HG03457 (cell line): Measurements from ENCODE around the gene RASIP1.

ENCODE experiments used
- ATAC-seq: cut with Tn5 transposase; IDR thresholded peaks from one replicate; pipeline ENCODE4 v1.9.1; 2021; ENCODE audit warnings: moderate number of reproducible peaks; ENCODE audit not compliant: unreplicated experiment

RASIP1 gene

DNA sequence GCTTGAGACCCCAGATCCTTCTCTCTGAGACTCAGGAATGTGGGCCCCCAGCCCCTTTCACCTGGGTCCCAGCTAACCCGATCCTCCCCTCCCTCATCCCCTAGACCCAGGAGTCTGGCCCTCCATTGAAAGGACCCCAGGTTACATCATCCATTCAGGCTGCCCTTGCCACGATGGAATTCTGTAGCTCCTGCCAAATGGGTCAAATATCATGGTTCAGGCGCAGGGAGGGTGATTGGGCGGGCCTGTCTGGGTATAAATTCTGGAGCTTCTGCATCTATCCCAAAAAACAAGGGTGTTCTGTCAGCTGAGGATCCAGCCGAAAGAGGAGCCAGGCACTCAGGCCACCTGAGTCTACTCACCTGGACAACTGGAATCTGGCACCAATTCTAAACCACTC, 15.4 kb upstream of the RASIP1 start:
- ATAC-seq, result no peak

DNA sequence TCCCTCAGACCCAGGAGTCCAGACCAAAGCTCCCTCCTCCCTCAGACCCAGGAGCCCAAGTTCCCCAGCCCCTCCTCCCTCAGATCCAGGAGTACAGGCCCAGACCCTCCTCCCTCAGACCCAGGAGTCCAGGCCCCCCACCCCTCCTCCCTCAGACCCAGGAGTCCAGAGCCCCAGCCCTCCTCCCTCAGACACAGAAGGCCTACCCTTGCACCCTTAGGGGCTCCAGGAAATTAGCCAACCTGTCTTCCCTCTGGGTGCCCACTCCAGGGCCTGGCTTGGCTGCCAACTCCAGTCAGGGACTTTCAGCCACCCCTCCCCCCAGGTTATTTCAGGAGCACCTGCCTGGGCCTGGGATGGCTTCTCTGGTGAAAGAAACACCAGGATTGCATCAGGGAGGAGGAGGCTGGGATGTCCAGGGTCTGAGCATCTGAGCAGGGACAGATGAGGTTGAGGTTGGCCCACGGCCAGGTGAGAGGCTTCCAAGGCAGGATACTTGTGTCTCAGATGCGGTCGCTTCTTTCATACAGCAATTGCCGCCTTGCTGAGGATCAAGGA, 14.8 kb upstream of the RASIP1 start, which contains the start of gene FGF21:
Gene FGF21 (plus strand): TSS at position 441 of the 558 bp plus-strand sequence. CDS start 713 bp downstream, outside the sequence.
- ATAC-seq, result no peak

DNA sequence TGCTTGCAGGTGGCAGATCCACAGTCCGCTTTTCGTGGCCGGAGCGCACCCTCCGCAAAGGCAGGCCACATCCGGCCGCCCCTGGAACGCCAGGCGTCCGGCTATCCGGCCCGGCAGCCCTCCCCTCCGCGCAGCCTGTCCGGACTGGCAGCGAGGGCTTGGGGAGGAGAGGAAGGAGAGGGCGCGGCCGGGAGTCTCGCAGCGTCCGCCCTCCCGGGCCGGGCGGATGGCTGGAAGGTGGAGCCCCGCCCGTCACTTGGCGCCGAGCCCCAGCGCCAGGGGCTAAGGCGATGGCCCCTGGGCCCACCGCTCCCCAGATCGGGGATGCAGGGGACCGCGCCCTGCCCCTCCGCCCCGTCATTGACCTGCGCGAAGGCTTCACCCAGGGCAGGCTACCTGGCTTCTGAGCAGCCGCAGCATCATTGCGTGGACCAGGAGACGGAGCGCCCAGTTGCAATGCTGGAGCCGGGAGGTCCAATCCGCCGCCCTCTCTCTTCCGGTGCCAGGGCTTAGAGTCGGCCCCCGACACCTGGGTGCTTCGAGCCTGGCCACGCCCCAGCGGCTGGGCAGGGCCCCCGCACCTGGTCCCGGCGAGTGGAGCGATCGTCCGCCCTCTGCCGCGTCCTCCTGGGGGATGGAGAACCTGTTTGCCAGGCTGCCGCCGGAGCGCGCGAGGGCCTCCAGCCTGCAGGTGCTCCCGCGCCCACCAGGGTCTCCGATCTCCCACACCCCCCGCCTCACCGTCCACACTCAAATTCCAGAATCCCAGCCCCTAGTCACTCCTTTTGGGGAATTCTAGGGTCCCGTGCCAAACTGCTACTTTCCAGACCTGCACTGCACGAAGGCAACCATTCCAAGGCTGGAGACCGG, 12.3 kb upstream of the RASIP1 start, which contains the start of gene FUT1:
Gene FUT1 (minus strand): TSS at position 146 of the 870 bp plus-strand sequence. CDS start 1,360 bp downstream, outside the sequence.
- no peak for ATAC-seq

DNA sequence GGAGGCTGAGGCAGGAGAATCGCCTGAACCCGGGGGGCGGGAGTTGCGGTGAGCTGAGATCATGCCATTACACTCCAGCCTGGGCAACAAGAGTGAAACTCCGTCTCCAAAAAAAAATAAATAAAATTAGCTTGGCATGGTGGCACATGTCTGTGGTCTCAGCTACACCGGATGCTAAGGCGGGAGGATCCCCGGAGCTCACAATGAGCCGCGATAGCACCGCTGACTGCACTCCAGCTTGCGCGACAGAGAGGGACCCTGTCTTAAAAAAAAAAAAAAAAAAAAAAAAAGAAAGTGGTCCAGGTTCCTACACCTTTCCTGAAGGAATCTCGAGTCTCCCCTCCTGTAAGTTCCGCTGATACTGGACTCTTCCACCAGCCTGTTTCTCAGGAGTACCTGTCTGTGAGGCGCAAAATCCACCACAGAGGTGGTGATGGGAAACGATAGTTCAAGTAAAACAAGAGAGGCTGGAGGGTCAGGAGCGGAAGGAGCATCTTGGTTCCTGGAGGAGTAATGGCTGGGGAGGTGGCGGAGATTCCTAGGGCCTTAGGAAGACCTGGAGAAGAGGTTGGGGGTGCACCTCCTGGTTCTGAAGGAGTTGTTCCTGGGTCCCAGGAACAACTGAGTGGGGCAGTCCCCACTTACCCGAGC, 11.6 kb upstream of the RASIP1 start:
- no peak for ATAC-seq

DNA sequence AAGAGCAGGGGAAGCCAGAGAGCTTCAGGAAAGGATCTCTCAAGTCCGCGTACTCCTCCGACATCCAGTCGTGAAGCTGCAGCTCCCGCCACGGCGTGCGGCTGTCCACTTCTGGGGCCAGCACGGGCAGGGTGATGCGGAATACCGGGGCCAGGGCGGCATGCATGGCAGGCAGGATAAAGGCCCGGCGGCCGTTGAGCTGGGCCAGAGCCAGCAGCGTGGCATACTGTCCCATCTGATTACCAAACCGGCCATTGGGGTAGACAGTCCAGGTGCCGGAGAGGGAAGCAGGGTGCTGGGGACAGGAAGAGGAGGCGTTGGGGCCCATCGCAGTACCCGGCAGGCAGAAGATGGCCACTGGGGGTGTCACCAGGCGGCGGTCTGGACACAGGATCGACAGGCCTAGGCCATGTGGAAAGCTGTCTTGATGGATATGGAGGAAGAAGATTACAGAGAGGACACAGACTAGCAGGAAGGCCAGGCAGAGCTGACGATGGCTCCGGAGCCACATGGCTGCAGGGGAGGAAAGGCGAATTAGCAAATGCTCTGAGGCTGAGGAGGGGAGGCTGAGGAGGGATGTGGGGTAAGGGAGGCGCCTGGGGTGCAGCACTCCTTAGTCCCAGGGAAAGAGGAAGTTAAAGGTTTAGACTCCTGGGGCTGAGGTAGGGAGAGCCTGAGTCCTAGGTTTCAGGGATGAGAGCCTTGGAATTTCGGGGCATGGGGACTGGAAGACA, 10.5 kb upstream of the RASIP1 start:
- ATAC-seq, result no peak

DNA sequence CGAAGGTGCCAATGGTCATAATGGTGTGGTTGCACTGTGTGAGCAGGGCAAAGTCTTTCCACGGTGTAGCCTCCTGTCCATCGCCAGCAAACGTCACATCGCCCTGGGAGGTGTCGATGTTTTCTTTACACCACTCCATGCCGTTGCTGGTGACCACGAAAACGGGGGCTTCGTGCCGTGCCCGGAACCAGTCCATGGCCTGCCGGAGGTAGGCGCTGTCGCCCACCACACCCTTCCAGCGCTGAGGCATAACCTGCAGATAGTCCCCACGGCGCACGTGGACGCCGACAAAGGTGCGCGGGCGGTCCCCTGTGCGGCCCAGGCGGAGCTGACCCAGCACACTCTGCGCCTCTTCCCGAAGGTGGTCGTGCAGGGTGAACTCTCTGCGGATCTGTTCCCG, 9.9 kb upstream of the RASIP1 start:
- ATAC-seq, result no peak

DNA sequence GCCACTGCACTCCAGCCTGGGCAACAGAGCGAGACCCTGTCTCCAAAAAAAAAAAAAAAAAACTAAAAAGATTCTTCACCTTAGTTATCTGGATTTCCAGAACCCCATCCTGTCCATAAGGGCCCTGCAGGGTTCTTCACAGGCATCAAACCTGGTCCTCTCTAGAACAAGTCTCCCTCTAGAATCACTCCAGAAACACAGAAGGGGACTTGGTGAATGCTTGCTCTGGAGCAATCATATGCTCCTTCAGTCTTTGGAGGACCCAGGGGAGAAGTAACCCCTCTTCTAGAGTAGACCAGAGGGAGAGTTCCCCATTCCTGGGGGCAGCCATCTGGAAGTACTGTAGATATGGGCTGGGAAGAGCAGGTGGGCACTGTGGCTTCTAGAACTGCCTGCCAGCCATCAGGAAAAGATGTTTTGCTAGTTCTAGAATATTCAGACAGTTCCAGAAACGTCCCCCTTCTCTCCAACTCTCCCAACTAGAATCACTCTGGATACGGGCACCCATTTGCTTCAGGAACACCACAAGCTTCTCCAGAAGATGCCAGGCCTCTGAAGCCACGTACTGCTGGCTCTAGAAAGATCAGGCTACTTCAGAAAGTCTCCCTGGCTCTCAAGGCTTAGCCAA, 9.3 kb upstream of the RASIP1 start:
- no peak for ATAC-seq

DNA sequence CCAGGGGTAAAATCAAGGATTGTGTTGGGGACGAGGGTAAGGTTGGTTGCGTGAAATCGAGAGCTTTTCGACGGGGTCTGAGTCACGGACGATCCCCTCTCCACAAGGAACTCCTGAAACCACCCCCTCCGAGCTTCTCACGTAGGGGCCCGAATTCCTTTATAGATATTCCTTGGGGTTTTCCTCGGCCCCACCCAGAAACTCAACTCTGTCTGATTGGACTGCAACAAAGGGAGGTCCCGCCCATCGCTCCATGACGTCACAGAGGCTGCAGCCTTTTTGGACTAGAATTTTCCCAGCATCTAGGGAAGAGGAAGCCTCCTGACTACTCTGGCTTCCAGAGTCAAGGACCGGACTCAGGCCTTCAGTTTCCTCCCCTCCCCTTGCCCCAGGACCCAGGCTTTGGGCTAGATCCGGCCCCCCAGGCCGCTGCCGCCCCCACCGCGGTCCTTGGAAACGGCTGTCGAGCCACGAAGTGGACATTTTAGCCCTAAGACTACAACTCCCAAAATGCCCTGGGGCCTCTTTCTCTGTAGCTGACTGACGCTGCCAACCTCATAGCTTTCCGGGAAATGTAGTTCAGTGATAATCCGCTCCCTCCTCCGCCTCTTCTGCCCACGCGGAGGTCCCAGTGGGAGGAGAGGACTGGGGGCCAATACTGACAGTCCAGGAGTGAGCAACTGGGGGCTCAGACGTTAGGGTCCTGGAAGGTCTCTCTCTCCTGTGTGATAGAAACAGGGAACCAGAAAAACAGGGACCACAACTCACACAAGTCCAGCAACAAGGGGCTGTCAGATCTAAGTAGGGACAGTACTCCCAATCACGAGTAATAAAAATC, 6.5 kb upstream of the RASIP1 start, which contains the start of gene IZUMO1:
Gene IZUMO1 (minus strand): TSS at position 172 of the 838 bp plus-strand sequence. CDS start 1,050 bp downstream, outside the sequence.
- ATAC-seq, result no peak

DNA sequence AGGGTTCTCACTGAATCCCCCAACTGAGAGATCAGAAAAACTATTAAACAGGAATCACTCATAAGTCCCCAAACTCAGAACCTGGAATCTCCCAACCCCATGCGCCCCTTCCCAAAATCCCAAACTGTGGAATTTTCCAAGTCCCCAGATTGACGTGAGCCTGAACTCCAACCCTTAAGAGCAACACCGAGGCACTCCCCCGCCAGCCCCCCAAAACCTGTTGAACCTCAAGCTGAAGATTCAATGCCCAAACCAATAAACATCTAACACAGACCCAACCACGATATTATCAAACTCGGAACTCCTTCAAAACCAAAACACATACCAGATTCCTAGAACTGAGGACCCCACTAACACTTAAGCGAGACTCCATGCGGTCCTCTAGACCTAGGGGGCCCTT, 5.7 kb upstream of the RASIP1 start:
- ATAC-seq, result no peak

DNA sequence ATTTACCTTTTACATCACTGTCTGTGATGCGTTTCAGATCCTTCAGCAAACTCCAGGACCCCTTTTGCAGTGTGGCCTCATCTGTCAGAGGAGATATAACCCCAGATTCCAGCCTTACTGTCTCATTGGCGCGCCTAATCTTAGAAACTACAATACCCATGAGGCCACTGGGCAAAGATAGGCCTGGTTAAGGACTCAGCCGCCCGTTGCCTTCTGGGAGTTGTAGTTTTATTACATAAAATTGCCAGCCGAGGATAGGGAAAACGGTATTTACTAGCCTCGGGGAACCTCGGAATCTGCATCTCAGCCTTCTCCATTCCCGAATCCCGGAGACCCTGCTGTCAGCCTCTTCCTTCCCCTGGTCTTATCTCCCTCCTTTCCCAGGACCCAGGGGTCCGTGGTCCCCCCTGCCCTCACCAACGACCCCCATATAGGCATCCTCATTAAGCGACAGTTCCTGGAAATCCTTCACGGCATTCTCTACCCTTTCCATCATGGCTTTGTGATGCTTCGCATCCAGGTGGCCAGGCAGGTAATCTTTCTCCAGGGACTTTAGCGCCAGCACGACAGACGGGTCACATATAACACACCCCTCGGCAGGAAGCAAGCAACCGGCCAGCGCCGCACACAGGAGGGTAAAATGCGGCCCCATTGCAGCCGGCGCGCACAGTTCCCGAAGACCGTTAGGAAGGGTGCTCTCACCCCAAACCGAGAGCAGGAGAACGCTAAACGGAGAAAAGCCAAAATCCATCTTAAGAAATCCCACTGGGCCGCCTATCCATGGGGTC, 5.0 kb upstream of the RASIP1 start:
- no peak for ATAC-seq

DNA sequence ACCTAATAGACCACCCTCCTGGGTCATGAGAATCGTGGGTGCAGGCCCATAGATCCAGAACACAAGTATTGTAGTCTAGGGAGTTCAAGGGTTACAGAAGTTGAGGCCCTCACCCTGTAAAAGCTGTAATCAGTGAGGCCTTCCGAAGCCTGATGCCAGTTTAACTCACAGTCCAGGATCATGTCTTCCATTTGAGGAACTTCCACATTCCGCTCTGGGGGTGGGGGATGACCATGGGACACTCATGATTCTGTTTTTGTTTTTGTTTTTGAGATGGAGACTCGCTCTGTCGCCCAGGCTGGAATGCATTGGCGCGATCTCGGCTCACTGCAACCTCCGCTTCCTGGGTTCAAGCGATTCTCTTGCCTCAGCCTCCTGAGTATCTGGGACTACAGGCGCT, 1.7 kb upstream of the RASIP1 start:
- no peak for ATAC-seq

DNA sequence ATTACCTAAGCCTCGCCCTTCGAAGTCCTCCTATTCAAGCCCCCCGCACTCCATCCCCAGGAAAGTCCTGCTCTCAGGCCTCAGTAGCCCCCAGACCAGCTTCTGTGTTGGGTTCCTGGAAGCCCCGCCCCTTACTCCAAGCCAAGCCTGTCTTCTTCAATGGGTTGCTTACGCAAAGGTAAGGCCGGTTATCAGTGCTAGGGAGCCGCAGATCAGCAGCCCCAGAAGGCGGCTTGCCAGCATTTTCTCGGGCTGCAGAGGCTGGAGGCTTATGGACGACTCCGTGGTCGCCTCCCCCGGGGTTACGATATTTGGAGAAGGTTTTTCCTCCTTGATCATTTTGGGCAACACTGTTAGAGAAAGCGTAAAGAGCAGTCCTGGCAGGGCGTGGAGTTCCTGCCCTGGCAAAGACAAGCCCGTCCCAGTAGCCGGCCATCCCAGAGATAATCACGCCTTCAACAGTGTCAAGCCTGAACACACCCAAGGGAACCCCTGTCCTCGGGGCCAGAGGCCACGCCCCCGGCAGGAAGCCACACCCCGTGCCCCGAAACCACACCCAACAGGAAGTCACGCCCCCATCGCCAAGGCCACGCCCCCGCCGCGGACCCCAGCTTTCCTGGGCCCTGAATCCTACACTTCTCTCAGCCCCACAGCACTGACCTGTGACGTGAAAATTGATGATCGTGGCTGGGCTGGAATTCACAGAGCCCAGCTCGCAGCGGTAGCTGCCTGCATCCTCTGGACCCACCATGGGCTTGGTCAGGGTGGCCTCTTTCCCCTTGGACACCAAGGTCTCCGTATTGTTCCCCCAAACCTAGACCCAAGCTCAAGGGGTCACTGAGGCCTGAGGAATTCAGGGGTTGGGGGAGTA, 954 bp upstream of the RASIP1 start:
- ATAC-seq, result no peak

DNA sequence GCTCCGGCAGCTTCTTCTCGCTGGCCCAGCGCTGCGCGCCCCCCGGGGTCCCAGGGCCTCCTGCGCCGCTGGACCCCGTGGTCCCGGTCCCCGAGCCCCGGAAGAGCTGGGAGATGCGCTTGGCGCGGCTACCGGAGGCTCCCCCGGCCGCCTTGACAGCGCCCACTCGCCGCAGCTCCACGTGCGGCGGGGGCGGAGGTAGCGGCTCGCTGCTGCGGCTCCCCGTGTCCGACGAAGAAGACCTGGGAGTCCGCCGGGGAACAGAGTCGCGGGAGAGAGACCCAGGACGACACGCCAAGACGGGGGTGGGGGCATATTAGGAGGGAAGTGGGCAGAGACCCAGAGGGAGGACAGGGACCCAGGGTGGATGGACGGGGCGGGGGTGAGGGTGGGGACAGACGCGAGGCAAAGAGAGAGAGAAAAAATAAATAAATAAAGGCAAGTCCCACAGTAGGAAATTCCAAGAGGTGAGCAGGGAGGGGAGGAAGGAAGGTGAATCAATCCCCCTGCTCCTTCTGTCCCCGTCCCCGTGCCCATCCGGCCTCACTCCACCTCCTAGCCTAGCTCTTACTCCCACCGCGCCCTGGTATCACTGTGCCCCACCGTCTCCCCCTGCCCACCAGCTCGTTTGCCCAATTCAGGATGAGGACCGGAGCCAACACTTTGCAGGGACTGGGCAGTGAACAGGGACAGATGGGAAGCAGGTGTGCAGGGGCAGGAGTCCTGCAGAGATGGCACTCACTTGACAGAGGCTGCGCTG, 826 bp downstream of the RASIP1 start:
- no peak for ATAC-seq

DNA sequence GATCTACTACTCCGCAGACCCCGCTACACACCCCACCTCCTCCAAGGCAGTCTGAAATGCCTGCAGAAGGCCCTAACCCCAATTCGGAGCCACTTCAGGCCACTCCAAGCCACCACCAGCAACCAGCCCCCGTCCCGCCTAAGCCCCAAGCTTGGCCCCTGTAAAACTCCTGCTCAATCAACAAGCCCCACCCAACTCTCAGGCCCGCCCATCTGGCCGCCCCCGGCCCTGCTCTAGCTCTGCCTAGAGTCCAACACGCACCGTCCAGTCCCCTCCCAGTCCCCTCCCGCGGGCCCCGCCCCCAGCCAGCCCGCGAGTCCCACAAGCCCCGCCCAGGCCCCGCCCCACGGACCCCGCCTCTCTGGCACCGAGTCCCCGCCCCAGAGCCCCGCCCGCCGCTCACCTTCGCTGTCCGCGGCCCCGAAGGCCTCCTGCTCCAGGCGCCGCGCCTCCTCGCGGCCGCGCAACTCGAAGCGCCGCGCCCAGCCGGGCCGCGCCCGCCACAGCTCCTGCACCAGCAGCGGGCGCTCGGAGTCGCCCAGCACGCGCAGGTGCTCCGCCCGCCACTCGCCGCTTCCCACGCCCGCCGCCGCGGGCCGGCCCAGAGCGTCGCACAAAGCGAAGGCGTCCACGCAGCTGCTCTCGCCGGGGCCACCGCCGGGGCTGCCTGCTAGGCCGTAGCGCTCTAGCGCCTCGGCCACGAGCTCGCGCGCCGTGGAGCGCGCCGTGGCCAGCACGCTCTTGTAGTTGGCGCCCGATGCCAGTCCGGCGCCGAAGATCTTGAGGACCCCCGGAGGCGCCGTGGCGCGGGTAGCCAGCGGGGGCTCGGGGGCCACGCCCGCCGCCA, 1.6 kb downstream of the RASIP1 start:
- ATAC-seq, result peak; percentile 59

DNA sequence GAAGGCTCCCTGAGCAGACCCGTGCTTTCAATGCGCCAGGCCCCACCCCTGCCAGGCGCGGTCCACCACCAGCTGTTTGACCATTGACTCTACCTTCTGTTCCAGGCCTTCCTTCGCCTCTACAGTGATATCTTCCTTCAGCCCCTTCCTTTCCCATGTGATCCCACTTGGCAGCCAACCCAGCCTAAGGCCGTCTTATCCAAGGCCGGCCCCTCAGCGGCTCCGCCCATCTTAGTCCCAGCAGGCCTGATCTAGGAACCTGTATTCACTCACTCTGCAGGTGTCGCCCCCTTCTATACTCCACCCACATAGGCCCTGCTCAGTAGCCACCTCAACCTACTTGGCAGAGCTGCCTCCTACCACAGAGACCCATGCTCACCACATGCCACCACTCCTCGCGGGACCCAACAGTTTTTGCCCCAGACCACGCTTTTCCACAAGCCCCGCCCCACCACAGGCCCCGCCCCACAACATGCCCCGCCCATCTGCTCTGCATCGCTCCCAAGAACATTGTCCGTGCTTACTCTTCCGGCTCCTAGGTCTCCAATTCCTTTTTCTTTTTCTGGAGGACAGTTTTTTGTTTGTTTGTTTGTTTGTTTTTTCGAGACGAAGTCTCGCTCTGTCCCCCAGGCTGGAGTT, 2.9 kb downstream of the RASIP1 start:
- no peak for ATAC-seq
